GM20000 (cell line): ENCODE results near the gene MYO5B.

Source experiments
- DNase-seq: peaks from one replicate; pipeline ENCODE4 v3.0.0; 2012; ENCODE audit warnings: low spot score
- CTCF ChIP-seq: IDR thresholded peaks from 2 replicates; pipeline ENCODE4 v1.5.1; 2012; ENCODE audit warnings: mild to moderate bottlenecking, control low read depth; ENCODE audit errors: extremely low read depth, missing control alignments

Gene MYO5B

DNA sequence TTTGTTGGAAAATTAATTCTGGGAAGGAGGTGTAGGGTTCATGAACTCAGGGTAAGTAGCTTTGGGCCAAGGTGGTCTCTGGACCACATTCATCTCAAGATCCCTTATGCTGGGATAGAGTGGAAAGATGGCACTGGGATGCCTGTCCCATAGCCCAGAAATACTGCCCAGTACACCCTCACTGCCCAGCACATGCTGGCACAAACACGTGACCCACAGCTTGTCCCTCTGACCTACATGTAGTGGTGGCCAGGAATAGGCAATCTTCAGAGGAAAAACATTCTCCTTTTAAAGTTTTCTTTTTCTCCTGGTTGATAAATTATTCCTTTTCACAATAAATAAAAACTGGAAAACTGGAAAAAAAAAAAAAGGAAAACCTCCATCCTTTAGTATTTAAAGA, 246.0 kb downstream of the MYO5B start:
- DNase-seq: no peak
- no peak for TF ChIP-seq CTCF

DNA sequence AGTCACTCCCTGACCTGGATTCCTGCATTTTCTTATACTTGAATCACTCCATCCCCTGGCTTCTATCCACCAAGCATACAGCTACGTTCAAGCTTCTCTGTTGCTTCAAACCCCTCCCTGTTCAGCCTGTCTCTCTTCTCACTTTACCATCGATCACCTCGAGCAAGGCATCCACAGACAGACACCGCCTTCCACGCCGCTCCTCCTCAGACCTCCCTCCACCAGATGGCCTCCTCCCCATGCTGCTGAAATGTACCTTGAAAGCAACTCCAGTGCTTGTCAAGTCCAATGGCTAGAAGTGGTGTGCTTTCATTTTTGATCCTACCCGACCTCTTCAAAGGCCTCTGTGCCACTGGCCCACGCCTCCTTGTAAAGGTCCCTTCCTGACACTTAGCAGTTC, 250.3 kb downstream of the MYO5B start:
- no peak for DNase-seq

GRCh38 chr18:49936821-49937220, 258.1 kb downstream of the MYO5B start:
- TF ChIP-seq CTCF: no peak
- no peak for DNase-seq

More for the DNA sequence above, 250.3 kb downstream of the MYO5B start:
- TF ChIP-seq CTCF: peak; percentile 23

GRCh38 chr18:49935215-49935614, 259.7 kb downstream of the MYO5B start:
- no peak for TF ChIP-seq CTCF
- no peak for DNase-seq

DNA sequence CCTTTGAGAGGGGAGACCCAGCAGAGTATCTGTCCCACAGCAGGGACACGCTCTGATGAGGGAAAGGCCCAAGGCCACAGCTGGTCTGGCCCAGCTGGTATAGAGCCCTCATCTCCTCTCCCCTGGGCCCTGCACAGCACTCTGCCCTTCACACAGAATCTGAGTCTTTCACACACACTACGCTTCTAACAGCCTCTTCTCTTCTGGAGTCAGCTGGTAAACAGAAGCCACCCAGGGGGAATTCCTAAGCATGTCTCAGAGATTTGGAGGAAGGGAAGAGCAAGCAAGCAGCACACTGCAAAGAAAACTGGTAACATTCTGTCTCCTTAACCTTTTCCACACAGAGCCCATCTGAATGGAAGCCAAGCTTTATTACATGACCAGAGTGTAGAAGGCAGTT, 260.5 kb downstream of the MYO5B start:
- DNase-seq: no peak
- no peak for TF ChIP-seq CTCF

- no peak for TF ChIP-seq CTCF
- no peak for DNase-seq
Measured at GRCh38 chr18:49933530-49934128, 261.3 kb downstream of the MYO5B start.

GRCh38 chr18:49931760-49932159, 263.2 kb downstream of the MYO5B start:
- no peak for TF ChIP-seq CTCF
- no peak for DNase-seq
